ENCODE data around the gene DUOX2.

The DUOX2 gene

DNA sequence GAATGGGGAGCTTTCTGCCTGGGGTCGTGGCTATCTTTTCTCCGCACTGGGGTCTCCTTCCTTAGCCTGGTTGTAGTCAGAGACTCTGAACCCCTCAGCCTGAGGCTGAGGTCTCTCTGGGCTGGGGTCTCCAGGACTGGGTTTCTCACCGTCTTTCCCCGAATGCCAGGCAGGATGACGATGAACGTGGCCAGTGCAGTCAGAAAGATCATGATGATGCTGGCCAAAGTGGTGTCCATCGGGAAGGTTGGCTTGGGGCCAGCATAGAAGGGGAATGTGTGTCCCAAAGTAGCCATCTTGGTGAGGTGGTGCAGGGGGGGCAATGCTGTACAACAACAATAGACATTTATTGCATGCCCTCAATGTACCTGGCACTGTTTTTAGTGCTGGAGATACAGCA is 8.7 kb upstream of the DUOX2 start:
- no peak overlapping the region for H3K4me3 ChIP-seq (ENCODE audit: low read depth, low read length)
- ChIA-PET POLR2A (no interaction called here), CTCF (no interaction called here)

DNA sequence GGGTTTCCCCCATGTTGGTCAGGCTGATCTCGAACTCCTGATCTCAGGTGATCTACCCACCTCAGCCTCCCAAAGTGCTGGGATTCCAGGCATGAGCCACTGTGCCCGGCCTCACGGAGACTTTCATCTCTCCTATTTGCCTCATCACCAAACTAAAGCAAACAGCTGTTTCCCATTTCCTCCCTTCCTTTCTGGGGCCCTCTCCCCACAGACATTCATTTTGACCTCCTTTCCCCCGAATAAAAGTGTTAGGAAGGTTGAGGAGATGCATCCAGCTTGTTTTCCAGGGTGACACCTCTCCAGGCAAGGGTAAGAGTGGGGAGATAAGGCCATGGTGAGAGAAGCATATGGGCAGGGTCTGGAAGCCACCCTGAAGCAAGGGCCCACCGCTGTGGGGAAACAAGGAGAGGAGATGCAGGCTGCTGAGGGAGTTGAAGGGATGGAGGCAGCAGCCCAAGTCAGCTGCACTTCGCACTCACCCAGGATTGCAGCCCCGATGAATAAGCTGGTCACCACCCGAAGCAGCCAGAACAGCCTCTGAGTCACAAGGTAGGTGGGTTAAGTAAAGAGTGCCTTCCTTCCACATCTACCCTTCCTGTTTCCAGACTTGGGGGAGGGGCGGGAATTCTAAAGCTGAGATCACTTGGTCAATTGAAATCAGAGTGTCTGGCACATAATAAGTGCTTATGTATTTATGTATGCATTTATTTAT is 7.9 kb upstream of the DUOX2 start:
- H3K9me3 ChIP-seq (ENCODE audit: control insufficient read depth, insufficient read depth, low read depth, low read length) = no peaks in the 10 kb centered on the region
- no peak overlapping the region for H3K27ac ChIP-seq (ENCODE audit: extremely low read depth, low read depth, low read length)
- POLR2A ChIA-PET = no interaction called here
- H3K4me3 ChIP-seq (ENCODE audit: low read depth, low read length) = no peak overlapping the region
- CTCF ChIA-PET = interaction anchor here (0.6 to 2.1 kb wide), 4 partner anchors 41 to 336 kb away, joined by 3 to 9 read pairs (median 4); no protein-coding TSS in a partner anchor
- H3K36me3 ChIP-seq (ENCODE audit: control insufficient read depth in 2 of 2, insufficient read depth in 1 of 2, low read length in 2 of 2) = no peaks in the 10 kb centered on the region
- H3K4me1 ChIP-seq (ENCODE audit: control insufficient read depth, insufficient read depth, low read length) = no peaks in the 10 kb centered on the region
- no peak for TF ChIP-seq ZBTB17 (tag by site-specific recombination; IDR thresholded peaks at IDR 0.05)
- TF ChIP-seq ZNF624 (tag by site-specific recombination; IDR thresholded peaks at IDR 0.05) = no peak
- no peak for TF ChIP-seq ZNF837 (tag by site-specific recombination; IDR thresholded peaks at IDR 0.05)
- TF ChIP-seq TRIM28 (IDR thresholded peaks at IDR 0.05; ENCODE audit: borderline replicate concordance, low read length) = no peak

More for the DNA sequence above, 8.7 kb upstream of the DUOX2 start:
- no peak overlapping the region for H3K27ac ChIP-seq (ENCODE audit: extremely low read depth, low read depth, low read length)
- H3K9me3 ChIP-seq (ENCODE audit: control insufficient read depth, insufficient read depth, low read depth, low read length) = no peaks in the 10 kb centered on the region
- TF ChIP-seq ZNF571 (tag by site-specific recombination; IDR thresholded peaks at IDR 0.05) = no peak
- TF ChIP-seq ZNF707 (tag by site-specific recombination; IDR thresholded peaks at IDR 0.05) = no peak
- TF ChIP-seq ZNF423 (tag by site-specific recombination; IDR thresholded peaks at IDR 0.05) = no peak
- TF ChIP-seq ZNF791 (tag by site-specific recombination; IDR thresholded peaks at IDR 0.05) = no peak
- TF ChIP-seq ZNF654 (tag by site-specific recombination; IDR thresholded peaks at IDR 0.05; ENCODE audit: low read depth) = no peak
- no peak for TF ChIP-seq ZNF221 (tag by site-specific recombination; IDR thresholded peaks at IDR 0.05; ENCODE audit: borderline replicate concordance)
- no peak for TF ChIP-seq SCRT2 (tag by site-specific recombination; IDR thresholded peaks at IDR 0.05)
- TF ChIP-seq OSR2 (tag by site-specific recombination; IDR thresholded peaks at IDR 0.05) = no peak
- no peak for TF ChIP-seq ZNF10 (tag by site-specific recombination; IDR thresholded peaks at IDR 0.05)
- no peak for TF ChIP-seq SETDB1 (IDR thresholded peaks at IDR 0.05; ENCODE audit: insufficient read length, low read length)
- TF ChIP-seq, protein P1, sequence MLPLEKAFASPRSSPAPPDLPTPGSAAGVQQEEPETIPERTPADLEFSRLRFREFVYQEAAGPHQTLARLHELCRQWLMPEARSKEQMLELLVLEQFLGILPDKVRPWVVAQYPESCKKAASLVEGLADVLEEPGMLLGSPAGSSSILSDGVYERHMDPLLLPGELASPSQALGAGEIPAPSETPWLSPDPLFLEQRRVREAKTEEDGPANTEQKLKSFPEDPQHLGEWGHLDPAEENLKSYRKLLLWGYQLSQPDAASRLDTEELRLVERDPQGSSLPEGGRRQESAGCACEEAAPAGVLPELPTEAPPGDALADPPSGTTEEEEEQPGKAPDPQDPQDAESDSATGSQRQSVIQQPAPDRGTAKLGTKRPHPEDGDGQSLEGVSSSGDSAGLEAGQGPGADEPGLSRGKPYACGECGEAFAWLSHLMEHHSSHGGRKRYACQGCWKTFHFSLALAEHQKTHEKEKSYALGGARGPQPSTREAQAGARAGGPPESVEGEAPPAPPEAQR (tag by site-specific recombination; IDR thresholded peaks at IDR 0.05) = no peak
- TF ChIP-seq GLIS2 (tag by site-specific recombination; IDR thresholded peaks at IDR 0.05) = no peak
- no peak for TF ChIP-seq ZFHX2 (tag by site-specific recombination; conservative IDR thresholded peaks at IDR 0.05)
- TF ChIP-seq ZFP3 (tag by site-specific recombination; IDR thresholded peaks at IDR 0.05; ENCODE audit: low read depth) = no peak
- TF ChIP-seq, protein P2, sequence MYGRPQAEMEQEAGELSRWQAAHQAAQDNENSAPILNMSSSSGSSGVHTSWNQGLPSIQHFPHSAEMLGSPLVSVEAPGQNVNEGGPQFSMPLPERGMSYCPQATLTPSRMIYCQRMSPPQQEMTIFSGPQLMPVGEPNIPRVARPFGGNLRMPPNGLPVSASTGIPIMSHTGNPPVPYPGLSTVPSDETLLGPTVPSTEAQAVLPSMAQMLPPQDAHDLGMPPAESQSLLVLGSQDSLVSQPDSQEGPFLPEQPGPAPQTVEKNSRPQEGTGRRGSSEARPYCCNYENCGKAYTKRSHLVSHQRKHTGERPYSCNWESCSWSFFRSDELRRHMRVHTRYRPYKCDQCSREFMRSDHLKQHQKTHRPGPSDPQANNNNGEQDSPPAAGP (tag by site-specific recombination; IDR thresholded peaks at IDR 0.05) = no peak
- TF ChIP-seq, protein P3, sequence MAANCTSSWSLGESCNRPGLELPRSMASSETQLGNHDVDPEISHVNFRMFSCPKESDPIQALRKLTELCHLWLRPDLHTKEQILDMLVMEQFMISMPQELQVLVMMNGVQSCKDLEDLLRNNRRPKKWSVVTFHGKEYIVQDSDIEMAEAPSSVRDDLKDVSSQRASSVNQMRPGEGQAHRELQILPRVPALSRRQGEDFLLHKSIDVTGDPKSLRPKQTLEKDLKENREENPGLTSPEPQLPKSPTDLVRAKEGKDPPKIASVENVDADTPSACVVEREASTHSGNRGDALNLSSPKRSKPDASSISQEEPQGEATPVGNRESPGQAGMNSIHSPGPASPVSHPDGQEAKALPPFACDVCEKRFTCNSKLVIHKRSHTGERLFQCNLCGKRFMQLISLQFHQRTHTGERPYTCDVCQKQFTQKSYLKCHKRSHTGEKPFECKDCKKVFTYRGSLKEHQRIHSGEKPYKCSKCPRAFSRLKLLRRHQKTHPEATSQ (tag by site-specific recombination; IDR thresholded peaks at IDR 0.05) = no peak
- H3K4me1 ChIP-seq (ENCODE audit: control insufficient read depth, insufficient read depth, low read length) = no peaks in the 10 kb centered on the region
- no peaks in the 10 kb centered on the region for H3K36me3 ChIP-seq (ENCODE audit: control insufficient read depth in 2 of 2, insufficient read depth in 1 of 2, low read length in 2 of 2)

Measured in HEK293 (cell line).